DND-41 (cell line): Measurements from ENCODE around the gene TEX9.
A peak's percentile ranks its signal among the peaks of the same experiment; 100 is the strongest.

Experiments
- ATAC-seq: fragments of 200-7000 bp; cut with Tn5 transposase; 3 replicates; pipeline ENCODE4 v1.9.1; 2021; ENCODE audit warnings: low read depth; ENCODE audit not compliant: insufficient read depth
- DNase-seq: peaks from one replicate; pipeline ENCODE4 v3.0.0-alpha.2; 2020
- H2AFZ ChIP-seq: 2 replicates; pipeline ENCODE4 v1.6.0; 2012; ENCODE audit warnings: low read depth, low read length
- H3K27ac ChIP-seq: 2 replicates; pipeline ENCODE4 v1.5.1; 2012; ENCODE audit warnings: low read length, inconsistent platforms
- H3K27me3 ChIP-seq: fragments of 200-600 bp; sonication (generic); 2 replicates; pipeline ENCODE4 v1.6.0; 2012; ENCODE audit warnings: low read length, mild to moderate bottlenecking, inconsistent platforms; ENCODE audit not compliant: insufficient read depth, poor library complexity
- H3K36me3 ChIP-seq: 2 replicates; pipeline ENCODE4 v1.5.1; 2012; ENCODE audit warnings: low read length, inconsistent platforms; ENCODE audit not compliant: insufficient read depth
- H3K4me1 ChIP-seq: 2 replicates; pipeline ENCODE4 v1.5.1; 2012; ENCODE audit warnings: mild to moderate bottlenecking, low read length; ENCODE audit not compliant: insufficient read depth
- H3K4me2 ChIP-seq: 2 replicates; pipeline ENCODE4 v1.6.0; 2012; ENCODE audit warnings: mild to moderate bottlenecking, moderate library complexity, low read length, inconsistent platforms; ENCODE audit not compliant: insufficient read depth
- H3K4me3 ChIP-seq, 2 experiments: fragments of 200-600 bp in 1 of 2; shearing (Covaris generic) in 1 of 2; 2 replicates each; pipeline ENCODE4 v1.5.1; 2012 to 2016; ENCODE audit warnings: inconsistent platforms in 2 of 2, low read length in 2 of 2, mild to moderate bottlenecking in 2 of 2, low read depth in 1 of 2, moderate library complexity in 1 of 2
- H3K79me2 ChIP-seq: 2 replicates; pipeline ENCODE4 v1.6.0; 2012; ENCODE audit warnings: low read length, inconsistent platforms; ENCODE audit not compliant: insufficient read depth
- H3K9ac ChIP-seq: 2 replicates; pipeline ENCODE4 v1.6.0; 2012; ENCODE audit warnings: low read depth, mild to moderate bottlenecking, inconsistent platforms, low read length, moderate library complexity
- H3K9me3 ChIP-seq: 2 replicates; pipeline ENCODE4 v1.5.1; 2012; ENCODE audit warnings: low read length, moderate library complexity, mild to moderate bottlenecking, inconsistent platforms; ENCODE audit not compliant: insufficient read depth, severe bottlenecking
- H4K20me1 ChIP-seq: 2 replicates; pipeline ENCODE4 v1.6.0; 2012; ENCODE audit warnings: low read length; ENCODE audit not compliant: insufficient read depth
- EZH2 ChIP-seq: IDR thresholded peaks from 3 replicates; pipeline ENCODE4 v1.6.1; 2012; ENCODE audit warnings: borderline replicate concordance, low read depth, mild to moderate bottlenecking, moderate library complexity, low read length, inconsistent platforms; ENCODE audit not compliant: severe bottlenecking
- TF ChIP-seq, protein P1 (sequence below): IDR thresholded peaks from 2 replicates; pipeline ENCODE4 v1.5.1; 2012; ENCODE audit warnings: borderline replicate concordance, low read length, moderate library complexity, mild to moderate bottlenecking; ENCODE audit not compliant: poor library complexity, severe bottlenecking; ENCODE audit errors: extremely low read depth

TEX9 gene

DNA sequence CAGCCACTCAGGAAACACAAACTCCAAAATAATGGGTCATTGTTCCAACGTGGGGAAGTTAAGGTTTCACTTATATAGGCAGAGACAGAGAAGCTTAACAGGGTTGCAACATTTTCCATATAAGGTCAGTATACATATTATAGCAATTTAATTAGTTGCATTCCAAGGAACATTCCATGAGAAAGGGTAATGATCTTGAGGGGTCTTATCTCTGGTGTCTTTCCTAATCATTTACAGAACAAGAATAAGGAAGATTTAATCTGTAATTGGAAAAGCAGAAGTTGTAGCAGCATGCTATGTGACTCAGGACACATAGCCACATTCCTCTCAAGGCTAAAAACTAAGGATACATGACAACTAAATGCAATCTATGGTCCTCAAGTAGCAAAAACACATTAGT is 94.8 kb downstream of the TEX9 start:
- TF ChIP-seq, protein P1, sequence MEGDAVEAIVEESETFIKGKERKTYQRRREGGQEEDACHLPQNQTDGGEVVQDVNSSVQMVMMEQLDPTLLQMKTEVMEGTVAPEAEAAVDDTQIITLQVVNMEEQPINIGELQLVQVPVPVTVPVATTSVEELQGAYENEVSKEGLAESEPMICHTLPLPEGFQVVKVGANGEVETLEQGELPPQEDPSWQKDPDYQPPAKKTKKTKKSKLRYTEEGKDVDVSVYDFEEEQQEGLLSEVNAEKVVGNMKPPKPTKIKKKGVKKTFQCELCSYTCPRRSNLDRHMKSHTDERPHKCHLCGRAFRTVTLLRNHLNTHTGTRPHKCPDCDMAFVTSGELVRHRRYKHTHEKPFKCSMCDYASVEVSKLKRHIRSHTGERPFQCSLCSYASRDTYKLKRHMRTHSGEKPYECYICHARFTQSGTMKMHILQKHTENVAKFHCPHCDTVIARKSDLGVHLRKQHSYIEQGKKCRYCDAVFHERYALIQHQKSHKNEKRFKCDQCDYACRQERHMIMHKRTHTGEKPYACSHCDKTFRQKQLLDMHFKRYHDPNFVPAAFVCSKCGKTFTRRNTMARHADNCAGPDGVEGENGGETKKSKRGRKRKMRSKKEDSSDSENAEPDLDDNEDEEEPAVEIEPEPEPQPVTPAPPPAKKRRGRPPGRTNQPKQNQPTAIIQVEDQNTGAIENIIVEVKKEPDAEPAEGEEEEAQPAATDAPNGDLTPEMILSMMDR = no peak
- TF ChIP-seq EZH2 = no peak
- H3K4me3 ChIP-seq = no peak overlapping the region
- no peaks in the 10 kb centered on the region for H3K9me3 ChIP-seq
- H3K36me3 ChIP-seq = peaks cover 28% of the 10 kb centered on the region; the same call in 1 of the 2 replicates
- ATAC-seq (no peak), DNase-seq (no peak)
- no peak overlapping the region for H3K27ac ChIP-seq
- no peak overlapping the region for H3K9ac ChIP-seq
- peaks cover 25% of the 10 kb centered on the region for H3K79me2 ChIP-seq
- H4K20me1 ChIP-seq = no peaks in the 10 kb centered on the region
- H2AFZ ChIP-seq = no peak overlapping the region
- no peaks in the 10 kb centered on the region for H3K27me3 ChIP-seq
- H3K4me2 ChIP-seq = no peak overlapping the region; the same call in 1 of the 2 replicates
- peaks cover 29% of the 10 kb centered on the region for H3K4me1 ChIP-seq

DNA sequence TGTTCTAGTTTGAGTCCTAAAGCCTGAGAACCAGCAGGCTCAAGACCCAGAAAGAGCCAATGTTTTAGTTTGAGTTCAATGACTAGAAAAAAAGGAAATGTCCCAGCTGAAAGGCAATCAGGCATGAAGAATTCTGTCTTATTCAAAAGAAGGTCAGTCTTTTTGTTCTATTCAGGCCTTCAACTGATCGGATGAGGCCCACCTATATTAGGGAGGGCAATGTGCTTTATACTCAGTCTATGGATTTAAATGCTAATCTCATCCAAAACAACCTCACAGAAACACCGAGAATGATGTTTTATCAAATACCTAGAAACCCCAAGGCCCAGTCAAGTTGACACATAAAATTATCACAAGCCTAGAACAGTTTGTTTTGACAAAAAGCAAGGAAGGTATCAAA is 95.7 kb downstream of the TEX9 start:
- Histone ChIP-seq H3K4me2 (0 out of 2 replicates have a peak overlapping the region, but pooled peaks have one; percentile 23), H3K4me1 (peaks cover 37% of the 10 kb centered on the region), H4K20me1 (no peaks in the 10 kb centered on the region), H3K79me2 (peaks cover 27% of the 10 kb centered on the region), H3K36me3 (peaks cover 25% of the 10 kb centered on the region; the same call in 1 of the 2 replicates), H3K9me3 (no peaks in the 10 kb centered on the region), H3K27ac (no peak overlapping the region), H3K9ac (no peak overlapping the region), H3K4me3 (no peak overlapping the region), H3K27me3 (no peaks in the 10 kb centered on the region), H2AFZ (no peak overlapping the region)
- ATAC-seq (no peak), DNase-seq (no peak)
- TF ChIP-seq EZH2 = no peak
- TF ChIP-seq, protein P1 = no peak

DNA sequence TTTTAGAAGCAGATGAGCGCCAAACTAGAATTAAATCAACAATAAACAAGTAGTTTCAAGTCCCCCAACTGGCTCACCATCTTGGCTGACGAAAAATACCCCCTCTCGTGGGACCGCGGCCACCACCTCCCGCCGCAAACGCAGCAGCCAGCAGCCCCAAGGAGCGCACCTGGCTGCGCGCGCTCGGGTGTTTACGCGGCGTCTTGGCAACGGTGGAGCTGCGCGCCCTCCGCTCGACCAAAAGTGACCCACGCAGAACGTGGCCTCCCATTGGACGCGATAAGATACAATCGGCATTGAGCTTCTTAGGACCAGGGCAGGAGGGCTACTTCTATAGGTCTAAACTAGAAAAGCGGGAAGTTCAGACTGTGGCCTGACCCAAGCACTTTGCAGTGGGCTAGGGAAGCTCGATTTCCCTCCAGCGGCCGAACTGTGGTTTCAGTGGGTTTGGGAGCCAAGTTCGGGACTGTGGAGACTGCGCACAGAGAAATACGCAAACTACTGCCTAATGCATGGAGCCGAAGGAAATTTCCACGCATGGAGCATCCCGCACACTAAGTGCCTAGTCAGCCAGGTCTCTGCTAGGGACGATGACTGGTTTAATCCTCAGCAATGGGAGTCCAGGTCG is 99.8 kb downstream of the TEX9 start, which contains the start of gene MNS1:
MNS1 (minus strand) TSS at position 245 of the 628 bp plus-strand sequence; CDS start at position 80, 165 bp downstream.
- Histone ChIP-seq H3K4me3 (peak within 1 kb of the TSS; percentile 55 to 64; a peak in 3 of 4 replicates), H3K27ac (peak within 1 kb of the TSS; percentile 95), H3K9me3 (no peaks in the 10 kb centered on the region), H3K4me2 (peak within 1 kb of the TSS; percentile 68), H3K36me3 (0 out of 2 replicates have a peak, but pooled peaks cover 10% of the 10 kb centered on the region), H2AFZ (peak within 1 kb of the TSS; percentile 73), H3K79me2 (peaks cover 27% of the 10 kb centered on the region), H3K9ac (peak within 1 kb of the TSS; percentile 63), H4K20me1 (no peaks in the 10 kb centered on the region), H3K27me3 (no peaks in the 10 kb centered on the region), H3K4me1 (peaks cover 67% of the 10 kb centered on the region)
- ATAC-seq = peak; percentile 92
- no peak for TF ChIP-seq EZH2
- TF ChIP-seq, protein P1 = no peak
- DNase-seq = peak; percentile 94
